Ectodermal cell (in vitro differentiated cells): ENCODE measurements around the gene PIGM. TPM values are rescaled to one million over a fixed set of nuclear protein-coding genes. Genes with fewer than 3 reads are reported as not detected.

Experiments used
- H3K27ac ChIP-seq: 2 replicates; pipeline ENCODE4 v1.7.0; 2013; ENCODE audit warnings: mild to moderate bottlenecking, low read depth, low read length; ENCODE audit not compliant: insufficient read depth, poor library complexity, severe bottlenecking
- H3K27me3 ChIP-seq: 2 replicates; pipeline ENCODE4 v1.7.0; 2013; ENCODE audit warnings: mild to moderate bottlenecking, low read length; ENCODE audit not compliant: insufficient read depth, control insufficient read depth, poor library complexity, severe bottlenecking
- H3K36me3 ChIP-seq: one replicate; pipeline ENCODE4 v1.7.0; 2013; ENCODE audit warnings: low read length; ENCODE audit not compliant: control insufficient read depth, insufficient read depth
- H3K4me1 ChIP-seq: one replicate; pipeline ENCODE4 v1.7.0; 2013; ENCODE audit warnings: low read length; ENCODE audit not compliant: control insufficient read depth, insufficient read depth
- H3K4me3 ChIP-seq: 2 replicates; pipeline ENCODE4 v1.7.0; 2013; ENCODE audit warnings: low read depth, low read length, control low read depth; ENCODE audit not compliant: insufficient read depth
- H3K9me3 ChIP-seq: 2 replicates; pipeline ENCODE4 v1.7.0; 2013; ENCODE audit warnings: mild to moderate bottlenecking, low read length, moderate library complexity; ENCODE audit not compliant: control insufficient read depth
- WGBS, 2 experiments: methylation state at CpG; one replicate each; pipeline ENCODE4 v1.1.7; 2013; ENCODE audit warnings: missing lambda C conversion rate in 2 of 2; 5-methylcytosine and 5-hydroxymethylcytosine counted together
- polyA plus RNA-seq, 4 experiments: library from polyadenylated mRNA; stranded (reverse); fragments of 50-300 nt; gene quantifications; one replicate each; pipeline ENCODE4 v1.2.3, GENCODE V29; 2013

PIGM gene
- polyA plus RNA-seq (2013, experiment 1 of 4) = 6.4 TPM
- 7.7 TPM for polyA plus RNA-seq (2013, experiment 2 of 4)
- 5.1 TPM for polyA plus RNA-seq (2013, experiment 3 of 4)
- polyA plus RNA-seq (2013, experiment 4 of 4) = 5.6 TPM

GRCh38 chr1:160031365-160032164 lies at the start of gene PIGM:
TSS of gene PIGM (minus strand) at chr1:160031990. CDS start at chr1:160031739, 251 bp downstream.
- Histone ChIP-seq H3K9me3 (no peaks in the 10 kb centered on the region), H3K4me3 (peak within 1 kb of the TSS; percentile 64), H3K36me3 (no peaks in the 10 kb centered on the region), H3K4me1 (peaks cover 11% of the 10 kb centered on the region), H3K27ac (no peak within 1 kb of the TSS), H3K27me3 (peaks cover 23% of the 10 kb centered on the region)
- WGBS, 2 experiments = 0 to 1% methylated on average over 60 of the region's 60 CpGs

- Histone ChIP-seq H3K27me3 (peaks cover 80% of the 10 kb centered on the region), H3K36me3 (no peaks in the 10 kb centered on the region), H3K4me1 (peaks cover 5% of the 10 kb centered on the region), H3K9me3 (no peaks in the 10 kb centered on the region), H3K27ac (no peak within 1 kb of the TSS), H3K4me3 (no peak within 1 kb of the TSS)
- 33 to 35% methylated on average over 14 of the region's 14 CpGs for WGBS, 2 experiments
Measured at GRCh38 chr1:160081261-160081936, 49.6 kb upstream of the PIGM start, which contains the start of gene KCNJ9. TSS of gene KCNJ9 (plus strand) at chr1:160081538. CDS start at chr1:160084031, 2,493 bp downstream.

GRCh38 chr1:160080381-160081100 lies 48.8 kb upstream of the PIGM start:
- H3K36me3 ChIP-seq = no peaks in the 10 kb centered on the region
- H3K27me3 ChIP-seq = peaks cover 75% of the 10 kb centered on the region
- 71 to 75% methylated on average over 6 of the region's 6 CpGs for WGBS, 2 experiments
- H3K27ac ChIP-seq = no peak overlapping the region
- H3K9me3 ChIP-seq = no peaks in the 10 kb centered on the region
- H3K4me1 ChIP-seq = no peaks in the 10 kb centered on the region
- no peak overlapping the region for H3K4me3 ChIP-seq

- WGBS, 2 experiments = 68 to 79% methylated on average over 4 of the region's 4 CpGs
- no peak overlapping the region for H3K27ac ChIP-seq
- H3K36me3 ChIP-seq = no peaks in the 10 kb centered on the region
- H3K27me3 ChIP-seq = peaks cover 64% of the 10 kb centered on the region
- no peak overlapping the region for H3K4me3 ChIP-seq
- H3K4me1 ChIP-seq = no peaks in the 10 kb centered on the region
- no peaks in the 10 kb centered on the region for H3K9me3 ChIP-seq
Measured at GRCh38 chr1:160079448-160079847, 47.7 kb upstream of the PIGM start.

GRCh38 chr1:160078512-160079195 lies 46.9 kb upstream of the PIGM start:
- WGBS, 2 experiments = 30% methylated on average over 8 of the region's 8 CpGs
- H3K4me3 ChIP-seq = no peak overlapping the region

GRCh38 chr1:160077486-160077885 lies 45.7 kb upstream of the PIGM start:
- peaks cover 50% of the 10 kb centered on the region for H3K27me3 ChIP-seq

More at GRCh38 chr1:160078512-160079195, 46.9 kb upstream of the PIGM start:
- H3K4me1 ChIP-seq = no peaks in the 10 kb centered on the region
- peaks cover 56% of the 10 kb centered on the region for H3K27me3 ChIP-seq
- no peak overlapping the region for H3K27ac ChIP-seq
- no peaks in the 10 kb centered on the region for H3K36me3 ChIP-seq
- H3K9me3 ChIP-seq = no peaks in the 10 kb centered on the region

GRCh38 chr1:160076295-160076694 lies 44.5 kb upstream of the PIGM start:
- Histone ChIP-seq H3K4me3 (no peak overlapping the region), H3K36me3 (no peaks in the 10 kb centered on the region), H3K27ac (no peak overlapping the region), H3K9me3 (no peaks in the 10 kb centered on the region), H3K27me3 (peaks cover 50% of the 10 kb centered on the region), H3K4me1 (no peaks in the 10 kb centered on the region)
- 60 to 73% methylated on average over 2 to 3 of the region's 3 CpGs for WGBS, 2 experiments

More at GRCh38 chr1:160077486-160077885, 45.7 kb upstream of the PIGM start:
- H3K9me3 ChIP-seq = no peaks in the 10 kb centered on the region
- no peaks in the 10 kb centered on the region for H3K4me1 ChIP-seq
- H3K27ac ChIP-seq = no peak overlapping the region
- H3K36me3 ChIP-seq = no peaks in the 10 kb centered on the region
- H3K4me3 ChIP-seq = no peak overlapping the region

- no peaks in the 10 kb centered on the region for H3K9me3 ChIP-seq
- no peaks in the 10 kb centered on the region for H3K36me3 ChIP-seq
- peaks cover 3% of the 10 kb centered on the region for H3K4me1 ChIP-seq
- no peak overlapping the region for H3K27ac ChIP-seq
- H3K4me3 ChIP-seq = no peak overlapping the region
- WGBS, 2 experiments = 75 to 79% methylated on average over 2 of the region's 2 CpGs
- H3K27me3 ChIP-seq = peaks cover 50% of the 10 kb centered on the region
Measured at GRCh38 chr1:160075836-160076235, 44.0 kb upstream of the PIGM start.

- 83 to 88% methylated on average over 4 of the region's 4 CpGs for WGBS, 2 experiments
- Histone ChIP-seq H3K36me3 (no peaks in the 10 kb centered on the region), H3K27ac (no peak overlapping the region), H3K4me1 (peaks cover 3% of the 10 kb centered on the region), H3K4me3 (no peak overlapping the region), H3K9me3 (no peaks in the 10 kb centered on the region), H3K27me3 (peaks cover 50% of the 10 kb centered on the region)
Measured at GRCh38 chr1:160074865-160075264, 43.1 kb upstream of the PIGM start.
